H1 (cell line): ENCODE data around the gene PDK1. TPM values are rescaled to one million over a fixed set of nuclear protein-coding genes. Genes with fewer than 3 reads are reported as not detected.

ENCODE experiments used
- CTCF ChIA-PET: fragments of 300-600 bp; sonication (Branson Sonifier 250); formaldehyde crosslinking; loops from one replicate; lab custom pipeline; 2021; ENCODE audit not compliant: partially characterized antibody; lab: Charles Lee
- POLR2A ChIA-PET: fragments of 300-600 bp; sonication (Branson Sonifier 250); formaldehyde crosslinking; loops from one replicate; lab custom pipeline; 2021; ENCODE audit warnings: inconsistent platforms; ENCODE audit not compliant: partially characterized antibody; lab: Charles Lee
- DNase-seq, 2 experiments: peaks; one replicate each; pipeline versions ENCODE4 v3.0.0 to v3.0.0-alpha.2; 2010 to 2022; ENCODE audit warnings: low spot score in 2 of 2, low read depth in 1 of 2, mixed read lengths in 1 of 2
- FAIRE-seq: peaks from 2 replicates; lab custom pipeline; 2011; peaks lifted over from hg19 to GRCh38; lab: Jason Lieb, UNC
- H2AFZ ChIP-seq: 2 replicates; pipeline ENCODE4 v1.8.1; 2012; ENCODE audit warnings: low read length, inconsistent platforms
- H2AK5ac ChIP-seq: 2 replicates; pipeline ENCODE4 v1.6.1; 2013; ENCODE audit warnings: low read depth, low read length
- H2BK120ac ChIP-seq: replicated peaks from 2 replicates; pipeline ENCODE3; 2013; ENCODE audit warnings: low read depth, low read length, inconsistent platforms
- H2BK12ac ChIP-seq: 2 replicates; pipeline ENCODE4 v1.6.1; 2013; ENCODE audit warnings: low read depth, low read length
- H2BK15ac ChIP-seq: 2 replicates; pipeline ENCODE4 v1.6.1; 2013; ENCODE audit warnings: low read length
- H2BK20ac ChIP-seq: 2 replicates; pipeline ENCODE4 v1.6.1; 2013; ENCODE audit warnings: low read length
- H2BK5ac ChIP-seq: 2 replicates; pipeline ENCODE4 v1.6.1; 2013; ENCODE audit warnings: low read depth, low read length
- H3K14ac ChIP-seq: 2 replicates; pipeline ENCODE4 v1.6.1; 2013; ENCODE audit warnings: inconsistent platforms; ENCODE audit not compliant: insufficient read length
- H3K18ac ChIP-seq: 2 replicates; pipeline ENCODE4 v1.6.1; 2013; ENCODE audit warnings: low read length; ENCODE audit errors: extremely low read depth
- H3K23ac ChIP-seq: 2 replicates; pipeline ENCODE4 v1.6.1; 2013; ENCODE audit warnings: inconsistent platforms; ENCODE audit not compliant: insufficient read length
- H3K23me2 ChIP-seq: 2 replicates; pipeline ENCODE4 v1.6.1; 2013; ENCODE audit warnings: low read depth, low read length
- H3K27ac ChIP-seq: 2 replicates; pipeline ENCODE4 v1.6.1; 2011; ENCODE audit warnings: low read depth, low read length, inconsistent platforms
- H3K27me3 ChIP-seq, 4 experiments: replicated peaks in 1 of 4; 1 replicate in 1 of 4; 2 replicates in 3 of 4; pipeline versions ENCODE4 v1.6.1 to v1.8.1; 2011 to 2013; ENCODE audit warnings: low read length in 3 of 4, mild to moderate bottlenecking in 3 of 4, inconsistent platforms in 2 of 4, mixed read lengths in 2 of 4, moderate library complexity in 1 of 4; ENCODE audit not compliant: control insufficient read depth in 3 of 4, insufficient read depth in 3 of 4; ENCODE audit errors: extremely low read depth in 1 of 4
- H3K36me3 ChIP-seq, 4 experiments: 2 replicates each; pipeline versions ENCODE4 v1.6.1 to v1.8.1; 2011 to 2013; ENCODE audit warnings: mild to moderate bottlenecking in 4 of 4, low read length in 3 of 4, moderate library complexity in 2 of 4, control low read depth in 1 of 4, inconsistent platforms in 1 of 4; ENCODE audit not compliant: insufficient read depth in 4 of 4, control insufficient read depth in 2 of 4
- H3K4ac ChIP-seq: replicated peaks from 2 replicates; pipeline ENCODE3; 2013; ENCODE audit warnings: low read length, low read depth, mixed read lengths, inconsistent platforms; ENCODE audit not compliant: insufficient read length
- H3K4me1 ChIP-seq, 4 experiments: replicated peaks in 1 of 4; 1 replicate in 1 of 4; 2 replicates in 3 of 4; pipeline versions ENCODE4 v1.6.1 to v1.8.1; 2011 to 2013; ENCODE audit warnings: low read length in 3 of 4, inconsistent platforms in 2 of 4, mixed read lengths in 1 of 4; ENCODE audit not compliant: insufficient read depth in 4 of 4, control insufficient read depth in 3 of 4
- H3K4me2 ChIP-seq, 2 experiments: 2 replicates each; pipeline versions ENCODE4 v1.6.1 to v1.8.1; 2011 to 2013; ENCODE audit warnings: low read depth in 2 of 2, low read length in 2 of 2, control low read depth in 1 of 2, inconsistent platforms in 1 of 2, mild to moderate bottlenecking in 1 of 2; ENCODE audit not compliant: insufficient read depth in 1 of 2
- H3K4me3 ChIP-seq, 4 experiments: fragments of 200-600, 300-600 bp in 1 of 4; sonication (generic), shearing (Covaris generic), sonication (Bioruptor Twin) in 1 of 4; 2 replicates each; pipeline versions ENCODE4 v1.5.1 to v1.8.1; 2011 to 2016; ENCODE audit warnings: low read length in 4 of 4, low read depth in 3 of 4, control low read depth in 2 of 4, inconsistent platforms in 2 of 4, mild to moderate bottlenecking in 2 of 4, mixed read lengths in 1 of 4, moderate library complexity in 1 of 4; ENCODE audit not compliant: insufficient read depth in 2 of 4; ENCODE audit errors: extremely low read depth in 1 of 4
- H3K56ac ChIP-seq: replicated peaks from 2 replicates; pipeline ENCODE3; 2013; ENCODE audit warnings: low read depth, mild to moderate bottlenecking, mixed read lengths, low read length, inconsistent platforms; ENCODE audit not compliant: insufficient read length
- H3K79me1 ChIP-seq: 2 replicates; pipeline ENCODE4 v1.6.1; 2013; ENCODE audit warnings: low read depth, low read length, control low read depth
- H3K79me2 ChIP-seq, 2 experiments: 2 replicates each; pipeline versions ENCODE4 v1.6.1 to v1.8.1; 2012 to 2013; ENCODE audit warnings: low read length in 2 of 2, mild to moderate bottlenecking in 2 of 2, inconsistent platforms in 1 of 2; ENCODE audit not compliant: insufficient read depth in 2 of 2, control insufficient read depth in 1 of 2
- H3K9ac ChIP-seq, 4 experiments: replicated peaks in 1 of 4; 1 replicate in 1 of 4; 2 replicates in 3 of 4; pipeline versions ENCODE4 v1.6.1 to v1.8.1; 2011 to 2013; ENCODE audit warnings: low read depth in 3 of 4, low read length in 3 of 4, control low read depth in 2 of 4, mild to moderate bottlenecking in 2 of 4, moderate library complexity in 2 of 4, inconsistent platforms in 1 of 4; ENCODE audit errors: extremely low read depth in 1 of 4
- H3K9me3 ChIP-seq, 2 experiments: 2 replicates each; pipeline versions ENCODE4 v1.6.1 to v1.8.1; 2012 to 2013; ENCODE audit warnings: mild to moderate bottlenecking in 2 of 2, moderate library complexity in 2 of 2, control low read depth in 1 of 2, inconsistent platforms in 1 of 2, low read depth in 1 of 2, low read length in 1 of 2, mixed read lengths in 1 of 2; ENCODE audit not compliant: insufficient read depth in 2 of 2
- H4K20me1 ChIP-seq, 2 experiments: replicated peaks in 1 of 2; 2 replicates each; pipeline versions ENCODE3 to v1.8.1; 2011 to 2013; ENCODE audit warnings: inconsistent platforms in 2 of 2, low read length in 2 of 2, mild to moderate bottlenecking in 1 of 2; ENCODE audit not compliant: insufficient read depth in 2 of 2, control insufficient read depth in 1 of 2
- H4K5ac ChIP-seq: 2 replicates; pipeline ENCODE4 v1.6.1; 2013; ENCODE audit warnings: low read length, low read depth, mixed read lengths, inconsistent platforms; ENCODE audit not compliant: insufficient read length
- H4K8ac ChIP-seq: 2 replicates; pipeline ENCODE4 v1.8.0; 2013; ENCODE audit warnings: mild to moderate bottlenecking, moderate library complexity, low read length, inconsistent platforms; ENCODE audit not compliant: insufficient read depth; ENCODE audit errors: extremely low read depth
- H4K91ac ChIP-seq: replicated peaks from 2 replicates; pipeline ENCODE3; 2013; ENCODE audit warnings: low read length, mixed read lengths, inconsistent platforms; ENCODE audit not compliant: insufficient read length
- CBX8 ChIP-seq: fragments of 300-800, 300-1000 bp; sonication (generic); IDR thresholded peaks from 2 replicates; pipeline ENCODE4 v1.7.1; 2016; ENCODE audit warnings: low read depth, low read length, borderline replicate concordance
- CHD1 ChIP-seq: IDR thresholded peaks from 2 replicates; pipeline ENCODE4 v1.6.1; 2012; ENCODE audit warnings: low read depth, low read length, improper control_type of control experiment
- EZH2 ChIP-seq: fragments of 200-600 bp; sonication (generic); IDR thresholded peaks from 2 replicates; pipeline ENCODE4 v1.7.1; 2012; ENCODE audit warnings: low read depth, mild to moderate bottlenecking, moderate library complexity, low read length, inconsistent platforms; ENCODE audit not compliant: severe bottlenecking
- GABPA ChIP-seq: IDR thresholded peaks from 2 replicates; pipeline ENCODE4 v1.6.1; 2011; ENCODE audit warnings: mild to moderate bottlenecking, low read length, moderate library complexity, borderline replicate concordance; ENCODE audit not compliant: insufficient read depth
- JUND ChIP-seq: IDR thresholded peaks from 2 replicates; pipeline ENCODE4 v1.6.1; 2011; ENCODE audit warnings: mild to moderate bottlenecking, improper control_type of control experiment, low read length
- KDM4A ChIP-seq: IDR thresholded peaks from one replicate; pipeline ENCODE4 v1.7.1; 2012; ENCODE audit warnings: low read depth, mild to moderate bottlenecking, moderate library complexity, low read length, inconsistent platforms; ENCODE audit not compliant: severe bottlenecking
- NANOG ChIP-seq: IDR thresholded peaks from 2 replicates; pipeline ENCODE4 v1.6.1; 2011; ENCODE audit warnings: low read length, low read depth, mild to moderate bottlenecking, inconsistent platforms; ENCODE audit not compliant: insufficient read depth, poor library complexity, severe bottlenecking
- RAD21 ChIP-seq, 2 experiments: IDR thresholded peaks in 1 of 2; conservative IDR thresholded peaks in 1 of 2; 2 replicates each; pipeline ENCODE4 v1.6.1; 2011; ENCODE audit warnings: low read depth in 2 of 2, low read length in 2 of 2, improper control_type of control experiment in 1 of 2, inconsistent platforms in 1 of 2, mild to moderate bottlenecking in 1 of 2, moderate library complexity in 1 of 2
- RFX5 ChIP-seq: IDR thresholded peaks from 2 replicates; pipeline ENCODE4 v1.6.1; 2011; ENCODE audit warnings: low read depth, low read length, improper control_type of control experiment, borderline replicate concordance
- RXRA ChIP-seq: IDR thresholded peaks from 2 replicates; pipeline ENCODE4 v1.6.1; 2011; ENCODE audit warnings: low read depth, mild to moderate bottlenecking, low read length, moderate library complexity; ENCODE audit not compliant: insufficient read depth
- SUZ12 ChIP-seq: fragments of 200-600 bp; sonication (generic); IDR thresholded peaks from 2 replicates; pipeline ENCODE4 v1.6.1; 2012; ENCODE audit warnings: mild to moderate bottlenecking, inconsistent platforms, low read length, moderate library complexity, mixed read lengths
- WGBS, 2 experiments: shearing (Covaris generic) in 1 of 2; methylation state at CpG; one replicate each; pipeline versions ENCODE4 v1.1.6 to v1.1.7; 2013 to 2015; ENCODE audit warnings: low lambda C conversion rate in 2 of 2, mixed read lengths in 2 of 2, inconsistent platforms in 1 of 2, low coverage in 1 of 2, missing lambda C conversion rate in 1 of 2; ENCODE audit not compliant: insufficient replicate concordance in 2 of 2, insufficient coverage in 1 of 2, insufficient read length in 1 of 2; ENCODE audit errors: extremely low coverage in 1 of 2, missing lambda C conversion rate in 1 of 2; 5-methylcytosine and 5-hydroxymethylcytosine counted together
- polyA plus RNA-seq, 7 experiments: library from polyadenylated mRNA; depleted of rRNA in 3 of 7; stranded (reverse) in 5 of 7; unstranded in 2 of 7; fragments of >200 nt in 5 of 7; fragments of 200-250 nt in 2 of 7; gene quantifications; 1 replicate in 5 of 7; 2 replicates in 1 of 7; 4 replicates in 1 of 7; pipeline versions ENCODE4 v1.2.1 to v1.2.3, GENCODE V29; 2011 to 2013; ENCODE audit warnings: missing spikeins in 2 of 7, mixed read lengths in 2 of 7
- total RNA-seq: library from RNA; stranded (reverse); fragmentation: NEBNext Ultra II Directional; extraction: Animal tissue kit (Norgen Biotek cat#: 25700); gene quantifications from 2 replicates; pipeline ENCODE4 v1.2.1, GENCODE V29; 2021

Gene PDK1
- total and polyA plus RNA-seq, 2 of the 8 experiments (the other 6 are each of a cell fraction or from before 2014, with no cell fraction given), result 18.2 to 21.9 TPM

GRCh38 chr2:172599947-172600346, 44.1 kb downstream of the PDK1 start:
- TF ChIP-seq EZH2, result no peak
- no peak for TF ChIP-seq KDM4A
- no peak for TF ChIP-seq SUZ12
- TF ChIP-seq GABPA, result no peak
- no peak for TF ChIP-seq NANOG
- TF ChIP-seq RFX5, result no peak
- TF ChIP-seq RAD21 (IDR thresholded peaks at IDR 0.05 in 1 of 2, conservative IDR thresholded peaks at IDR 0.05 in 1 of 2; ENCODE audit: low read depth in 2 of 2, low read length in 2 of 2), result no peak
- no peak for TF ChIP-seq JUND
- TF ChIP-seq CBX8, result no peak
- TF ChIP-seq RXRA, result no peak
- no peak for TF ChIP-seq CHD1
- TF ChIP-seq, all 59 proteins: peak for 0
- Histone ChIP-seq H3K79me1 (no peaks in the 10 kb centered on the region), H3K79me2 (no peaks in the 10 kb centered on the region), H4K91ac (no peak overlapping the region), H3K27ac (no peak overlapping the region), H4K5ac (no peak overlapping the region), H2BK15ac (no peak overlapping the region), H3K23ac (no peak overlapping the region), H3K14ac (no peak overlapping the region), H3K9me3 (no peaks in the 10 kb centered on the region), H2AFZ (no peak overlapping the region), H2BK120ac (no peak overlapping the region), H3K4ac (no peak overlapping the region), H2BK20ac (no peak overlapping the region), H3K27me3 (no peaks in the 10 kb centered on the region), H3K4me3 (no peak overlapping the region), H3K23me2 (no peaks in the 10 kb centered on the region), H2BK5ac (no peak overlapping the region), H3K18ac (no peak overlapping the region), H3K4me1 (peaks cover 0 to 4% (median 0%) of the 10 kb centered on the region in 4 experiments; a peak in 1 of 7 replicates), H3K9ac (no peak overlapping the region), H2AK5ac (no peak overlapping the region), H3K36me3 (peaks cover 2 to 24% (median 13%) of the 10 kb centered on the region in 4 experiments; a peak in 7 of 8 replicates), H4K8ac (no peak overlapping the region), H3K4me2 (no peak overlapping the region), H2BK12ac (no peak overlapping the region), H4K20me1 (no peaks in the 10 kb centered on the region), H3K56ac (no peak overlapping the region)
- FAIRE-seq (no peak), DNase-seq (no peak)
- ChIA-PET POLR2A (no interaction called here), CTCF (interaction anchor here (1.0 to 2.1 kb wide), 2 partner anchors 13 to 111 kb away, joined by 3 to 6 read pairs; no protein-coding TSS in a partner anchor)
- WGBS, 2 experiments, result 88% methylated on average over 1 of the region's 1 CpG; no CpG with 5 or more reads in 1 of the 2 experiments
